BLaER1 treated with 17β-estradiol and CSF1 and Interleukin-3, amounts not matched to agents 10 nM and 100 nM (cell line): Measurements from ENCODE around the gene CTXN3.
A peak's percentile ranks its signal among the peaks of the same experiment; 100 is the strongest.

ENCODE experiments used
- H3K27ac ChIP-seq, 11 experiments: shearing (Covaris generic); formaldehyde crosslinking; 2 replicates each; pipeline ENCODE4 v1.8.1; 2022
- H3K27me3 ChIP-seq, 11 experiments: shearing (Covaris generic); formaldehyde crosslinking; 2 replicates each; pipeline ENCODE4 v1.8.1; 2022
- H3K36me3 ChIP-seq, 11 experiments: shearing (Covaris generic); formaldehyde crosslinking; 2 replicates each; pipeline ENCODE4 v1.8.1; 2022
- H3K4me1 ChIP-seq, 10 experiments: shearing (Covaris generic); formaldehyde crosslinking; 2 replicates each; pipeline ENCODE4 v1.8.1; 2022
- H3K4me2 ChIP-seq, 11 experiments: shearing (Covaris generic); formaldehyde crosslinking; 2 replicates each; pipeline ENCODE4 v1.8.1; 2022
- H3K4me3 ChIP-seq, 10 experiments: shearing (Covaris generic); formaldehyde crosslinking; 2 replicates each; pipeline ENCODE4 v1.8.1; 2022
- H3K9ac ChIP-seq, 11 experiments: shearing (Covaris generic); formaldehyde crosslinking; 2 replicates each; pipeline ENCODE4 v1.8.1; 2022
- H3K9me3 ChIP-seq, 11 experiments: shearing (Covaris generic); formaldehyde crosslinking; replicated peaks in 1 of 11; 2 replicates each; pipeline ENCODE4 v1.8.1; 2022
- H4K20me1 ChIP-seq, 11 experiments: shearing (Covaris generic); formaldehyde crosslinking; 2 replicates each; pipeline ENCODE4 v1.8.1; 2022
- Cebpa-rat ChIP-seq, 11 experiments: shearing (Covaris generic); IDR thresholded peaks; 2 replicates each; pipeline ENCODE4 v1.8.1; 2022

Gene CTXN3

DNA sequence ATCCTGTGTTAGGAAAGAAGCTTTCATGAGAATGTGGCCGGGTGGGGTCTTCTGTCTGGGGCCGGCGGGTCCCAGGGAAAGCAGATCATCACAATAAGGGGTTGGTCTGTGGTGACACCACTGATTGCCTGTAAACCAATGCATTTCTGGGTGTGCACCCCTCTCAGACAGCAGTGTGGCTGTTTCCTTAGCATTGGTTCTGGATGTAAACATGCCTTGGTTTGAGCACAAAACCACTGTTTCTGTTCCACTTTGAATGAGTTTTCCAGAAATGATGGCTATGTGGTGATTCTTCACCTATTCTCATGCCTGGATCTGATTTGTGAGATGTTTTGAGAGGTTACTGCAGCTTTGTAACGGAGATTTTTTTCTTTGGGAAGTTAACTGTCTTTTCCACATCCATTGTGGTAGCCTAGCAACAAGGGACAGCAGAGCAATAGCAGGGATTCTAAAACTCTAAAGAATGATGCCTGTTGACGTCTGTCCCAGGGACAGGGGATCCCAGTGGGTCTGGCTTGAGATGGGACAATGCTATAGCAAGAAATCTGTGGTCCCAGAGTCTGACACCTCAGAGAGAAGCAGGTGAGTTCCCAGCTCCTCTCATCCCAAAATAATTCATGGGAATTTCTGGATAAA, 54.2 kb downstream of the CTXN3 start, which contains the start of gene CCDC192:
CCDC192 (plus strand) TSS at position 466 of the 636 bp plus-strand sequence; CDS start at position 521, 55 bp downstream.
- H4K20me1 ChIP-seq: no peaks in the 10 kb centered on the region
- H3K9me3 ChIP-seq: no peaks in the 10 kb centered on the region
- peaks cover 0 to 11% (median 3%) of the 10 kb centered on the region in 10 experiments; a peak in 9 of 20 replicates for H3K4me1 ChIP-seq
- no peaks in the 10 kb centered on the region for H3K27me3 ChIP-seq
- no peak within 1 kb of the TSS for H3K9ac ChIP-seq
- H3K4me3 ChIP-seq: no peak within 1 kb of the TSS
- no peak within 1 kb of the TSS for H3K4me2 ChIP-seq
- peak within 1 kb of the TSS in 1 of 11 experiments; percentile 59; a peak in 2 of 22 replicates for H3K27ac ChIP-seq
- no peak for TF ChIP-seq Cebpa-rat (IDR thresholded peaks at IDR 0.05)
- no peaks in the 10 kb centered on the region for H3K36me3 ChIP-seq

DNA sequence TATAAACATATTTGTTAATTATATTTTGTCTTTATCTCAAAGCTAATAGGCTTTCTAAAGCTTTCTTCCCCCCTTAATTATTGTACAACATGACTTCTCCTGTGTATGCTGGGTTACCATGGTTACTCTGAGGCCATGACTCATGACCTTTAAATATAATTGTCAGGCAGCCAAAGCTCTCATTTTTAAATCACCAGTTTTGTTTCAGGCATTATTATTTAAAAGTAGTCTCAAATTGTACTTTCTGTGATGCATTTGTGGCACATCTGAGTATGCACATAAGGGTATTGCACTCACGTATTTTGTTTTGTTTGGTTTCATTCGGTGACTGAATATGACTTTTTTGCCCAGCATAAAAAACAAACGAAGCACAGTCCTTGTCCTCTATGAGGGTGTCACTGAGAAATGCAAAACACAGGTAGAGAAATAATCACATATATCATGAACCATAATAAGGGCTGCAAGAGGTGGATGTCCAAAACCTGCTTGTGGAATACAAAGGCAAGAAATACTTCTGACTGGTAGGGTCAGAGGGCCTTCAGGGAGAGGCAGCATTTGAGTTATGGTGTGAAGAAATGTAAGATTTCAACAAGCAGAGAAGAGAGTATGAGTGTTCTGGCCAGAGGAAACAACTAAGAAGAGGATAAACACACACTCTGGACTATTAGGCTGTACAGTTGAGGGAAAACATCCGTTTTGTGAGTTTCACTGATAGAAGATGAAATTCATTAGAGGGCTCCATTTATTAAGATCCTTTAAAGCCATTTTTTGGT, 56.4 kb downstream of the CTXN3 start:
- Histone ChIP-seq H3K9me3 (no peaks in the 10 kb centered on the region), H3K9ac (no peak overlapping the region; a peak in 1 of 22 replicates), H4K20me1 (no peaks in the 10 kb centered on the region), H3K36me3 (no peaks in the 10 kb centered on the region), H3K27ac (peak overlapping the region in 3 of 11 experiments; percentile 8 to 59 (median 10); a peak in 2 of 22 replicates), H3K4me3 (no peak overlapping the region), H3K27me3 (no peaks in the 10 kb centered on the region), H3K4me1 (peaks cover 0 to 11% (median 3%) of the 10 kb centered on the region in 10 experiments; a peak in 9 of 20 replicates), H3K4me2 (peak overlapping the region in 4 of 11 experiments; percentile 6 to 34 (median 17); a peak in 5 of 22 replicates)
- no peak for TF ChIP-seq Cebpa-rat (IDR thresholded peaks at IDR 0.05)

DNA sequence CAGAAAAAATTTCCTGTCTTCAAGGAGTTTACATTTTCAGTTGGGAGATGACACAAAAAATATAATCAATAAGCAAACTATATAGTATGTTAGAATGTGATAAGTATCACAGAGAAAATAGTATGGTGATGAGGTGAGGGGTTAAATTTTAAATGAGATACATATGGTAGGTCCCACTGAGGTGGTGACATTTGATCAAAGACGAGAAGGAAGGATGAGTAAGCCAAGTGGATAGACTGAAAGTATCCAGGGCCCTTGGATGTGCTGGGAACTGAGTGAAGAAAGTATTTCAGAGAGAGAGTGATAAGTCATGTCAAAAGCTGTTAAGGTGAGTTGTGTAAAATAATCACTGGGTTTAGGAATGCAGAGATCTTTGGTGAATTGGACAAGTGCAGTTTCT, 57.8 kb downstream of the CTXN3 start:
- H3K36me3 ChIP-seq: no peaks in the 10 kb centered on the region
- no peaks in the 10 kb centered on the region for H3K27me3 ChIP-seq
- no peak overlapping the region for H3K9ac ChIP-seq
- no peak overlapping the region for H3K4me2 ChIP-seq
- no peaks in the 10 kb centered on the region for H4K20me1 ChIP-seq
- TF ChIP-seq Cebpa-rat (IDR thresholded peaks at IDR 0.05): no peak
- H3K4me3 ChIP-seq: no peak overlapping the region
- H3K4me1 ChIP-seq: peaks cover 0 to 11% (median 3%) of the 10 kb centered on the region in 10 experiments; a peak in 9 of 20 replicates
- no peak overlapping the region for H3K27ac ChIP-seq
- H3K9me3 ChIP-seq: no peaks in the 10 kb centered on the region

DNA sequence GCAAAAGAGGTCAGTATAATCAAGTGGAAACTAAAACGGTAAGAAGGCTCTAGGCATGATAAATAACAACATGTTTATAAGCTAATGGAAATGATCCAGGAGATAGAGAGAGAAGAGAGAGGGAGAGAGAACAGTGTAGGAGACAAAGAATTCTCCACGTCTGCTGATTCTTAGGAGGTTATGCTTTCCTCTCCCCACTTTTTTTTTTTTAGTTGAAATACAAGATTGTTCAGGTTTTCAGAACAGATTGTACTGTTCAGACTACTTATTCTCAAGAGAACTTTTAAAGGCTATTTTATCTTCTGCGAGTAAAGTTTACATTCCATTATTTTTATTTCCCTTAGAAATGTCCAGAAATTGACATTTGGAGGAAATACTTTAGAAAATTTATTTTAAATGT, 58.3 kb downstream of the CTXN3 start:
- Histone ChIP-seq H3K36me3 (no peaks in the 10 kb centered on the region), H4K20me1 (no peaks in the 10 kb centered on the region), H3K27ac (no peak overlapping the region), H3K27me3 (no peaks in the 10 kb centered on the region), H3K4me2 (no peak overlapping the region), H3K9me3 (no peaks in the 10 kb centered on the region), H3K9ac (no peak overlapping the region), H3K4me1 (peaks cover 0 to 11% (median 3%) of the 10 kb centered on the region in 10 experiments; a peak in 9 of 20 replicates), H3K4me3 (no peak overlapping the region)
- TF ChIP-seq Cebpa-rat (IDR thresholded peaks at IDR 0.05): no peak
